ENCODE measurements around the gene GALK1.
"Not testable (repeated sequence)": the region's sequence is repeated elsewhere in the genome, so short reads cannot be mapped to it uniquely, and the experiment has no call there.

The GALK1 gene

DNA sequence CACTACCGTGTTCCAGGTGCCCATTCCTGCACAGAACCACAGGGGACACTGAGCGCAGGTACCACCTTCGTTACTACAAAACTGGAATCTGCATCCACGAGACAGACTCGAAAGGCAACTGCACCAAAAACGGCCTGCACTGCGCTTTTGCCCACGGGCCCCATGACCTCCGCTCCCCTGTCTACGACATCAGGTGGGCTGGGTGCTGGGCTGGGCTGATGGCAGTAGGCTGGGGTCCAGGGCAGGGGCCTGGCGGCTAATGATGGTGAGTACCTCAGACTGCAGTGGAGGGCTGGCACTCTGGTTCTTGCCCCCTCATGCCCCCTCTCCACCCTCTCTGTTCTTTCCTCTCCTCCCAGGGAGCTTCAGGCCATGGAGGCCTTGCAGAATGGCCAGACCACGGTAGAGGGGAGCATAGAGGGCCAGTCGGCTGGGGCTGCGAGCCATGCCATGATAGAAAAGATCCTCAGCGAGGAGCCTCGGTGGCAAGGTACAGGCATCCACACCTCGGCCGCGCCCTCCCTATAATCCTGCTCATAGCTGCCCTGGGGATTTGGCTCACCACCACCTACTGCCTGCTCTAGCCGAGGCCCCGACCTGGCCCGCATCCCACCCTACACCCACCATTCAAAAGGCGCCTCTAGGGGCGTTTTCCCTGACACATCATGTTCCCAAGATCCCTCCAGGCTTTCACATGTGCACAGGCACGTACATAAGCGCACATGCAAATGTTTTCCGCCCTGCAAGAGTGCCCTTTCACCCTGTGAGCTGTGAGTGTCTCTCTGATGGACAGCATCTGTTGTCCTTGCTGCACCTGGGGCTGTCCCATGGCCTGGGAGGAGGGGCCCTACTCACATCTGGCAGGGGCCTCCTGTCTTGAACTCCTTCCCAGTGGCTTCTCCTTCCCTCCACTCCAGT is 47.4 kb upstream of the GALK1 start:
- Histone ChIP-seq H3K79me2 (ENCODE audit: control insufficient read depth, low read length) (0 out of 2 replicates have a peak, but pooled peaks cover 3% of the 10 kb centered on the region), H3K27ac (ENCODE audit: low read depth, low read length) (no peak overlapping the region), H3F3A (ENCODE audit: control insufficient read depth, insufficient read depth) (no peaks in the 10 kb centered on the region), H3K4me1 (ENCODE audit: control insufficient read depth, low read length) (no peaks in the 10 kb centered on the region), H3K9me3 (ENCODE audit: control insufficient read depth, insufficient read depth, low read length) (no peaks in the 10 kb centered on the region), H3K36me3 (ENCODE audit: control insufficient read depth, low read length) (peaks cover 63% of the 10 kb centered on the region), H4K20me1 (ENCODE audit: control insufficient read depth, insufficient read depth, low read depth, low read length) (no peaks in the 10 kb centered on the region), H3K27me3 (ENCODE audit: control insufficient read depth, low read length) (no peaks in the 10 kb centered on the region), H3K9me2 (replicated peaks; ENCODE audit: control insufficient read depth, low read length) (no peaks in the 10 kb centered on the region), H3K4me2 (ENCODE audit: low read length) (no peak overlapping the region), H3K4me3 (ENCODE audit: low read length) (no peak overlapping the region)
- no peak for TF ChIP-seq EZH2phosphoT487 (IDR thresholded peaks at IDR 0.05; ENCODE audit: borderline replicate concordance, low read length)
- TF ChIP-seq, protein P1, sequence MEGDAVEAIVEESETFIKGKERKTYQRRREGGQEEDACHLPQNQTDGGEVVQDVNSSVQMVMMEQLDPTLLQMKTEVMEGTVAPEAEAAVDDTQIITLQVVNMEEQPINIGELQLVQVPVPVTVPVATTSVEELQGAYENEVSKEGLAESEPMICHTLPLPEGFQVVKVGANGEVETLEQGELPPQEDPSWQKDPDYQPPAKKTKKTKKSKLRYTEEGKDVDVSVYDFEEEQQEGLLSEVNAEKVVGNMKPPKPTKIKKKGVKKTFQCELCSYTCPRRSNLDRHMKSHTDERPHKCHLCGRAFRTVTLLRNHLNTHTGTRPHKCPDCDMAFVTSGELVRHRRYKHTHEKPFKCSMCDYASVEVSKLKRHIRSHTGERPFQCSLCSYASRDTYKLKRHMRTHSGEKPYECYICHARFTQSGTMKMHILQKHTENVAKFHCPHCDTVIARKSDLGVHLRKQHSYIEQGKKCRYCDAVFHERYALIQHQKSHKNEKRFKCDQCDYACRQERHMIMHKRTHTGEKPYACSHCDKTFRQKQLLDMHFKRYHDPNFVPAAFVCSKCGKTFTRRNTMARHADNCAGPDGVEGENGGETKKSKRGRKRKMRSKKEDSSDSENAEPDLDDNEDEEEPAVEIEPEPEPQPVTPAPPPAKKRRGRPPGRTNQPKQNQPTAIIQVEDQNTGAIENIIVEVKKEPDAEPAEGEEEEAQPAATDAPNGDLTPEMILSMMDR (IDR thresholded peaks at IDR 0.05; ENCODE audit: low read depth, low read length, poor library complexity, severe bottlenecking) = no peak

DNA sequence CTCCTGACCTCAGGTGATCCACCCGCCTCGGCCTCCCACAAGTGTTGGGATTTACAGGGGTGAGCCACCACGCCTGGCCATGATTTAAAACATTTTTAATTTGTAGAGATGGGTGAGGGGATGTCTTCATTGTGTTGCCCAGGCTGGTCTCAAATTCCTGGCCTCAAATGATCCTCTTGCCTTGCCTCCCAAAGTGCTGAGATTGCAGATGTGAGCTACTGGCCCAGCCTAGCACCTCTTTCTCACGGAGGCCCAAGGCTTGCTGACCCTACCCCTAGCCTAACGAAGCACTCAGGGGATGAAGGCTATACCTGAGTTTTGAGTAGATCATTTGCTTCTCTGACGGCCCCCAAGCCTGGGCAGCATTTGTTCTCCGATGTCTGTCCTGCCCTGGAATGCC is 46.2 kb upstream of the GALK1 start:
- H3K4me1 ChIP-seq (ENCODE audit: control insufficient read depth, low read length) = no peaks in the 10 kb centered on the region
- no peaks in the 10 kb centered on the region for H3K9me3 ChIP-seq (ENCODE audit: control insufficient read depth, insufficient read depth, low read length)
- peaks cover 51% of the 10 kb centered on the region for H3K36me3 ChIP-seq (ENCODE audit: control insufficient read depth, low read length)
- H4K20me1 ChIP-seq (ENCODE audit: control insufficient read depth, insufficient read depth, low read depth, low read length) = no peaks in the 10 kb centered on the region
- no peak overlapping the region for H3K4me3 ChIP-seq (ENCODE audit: low read length)
- no peak overlapping the region for H3K27ac ChIP-seq (ENCODE audit: low read depth, low read length)
- H3F3A ChIP-seq (ENCODE audit: control insufficient read depth, insufficient read depth) = no peaks in the 10 kb centered on the region
- peaks cover 7% of the 10 kb centered on the region; the same call in 1 of the 2 replicates for H3K79me2 ChIP-seq (ENCODE audit: control insufficient read depth, low read length)
- H3K27me3 ChIP-seq (ENCODE audit: control insufficient read depth, low read length) = no peaks in the 10 kb centered on the region
- TF ChIP-seq, protein P1 (IDR thresholded peaks at IDR 0.05; ENCODE audit: low read depth, low read length, poor library complexity, severe bottlenecking) = no peak
- no peak for TF ChIP-seq EZH2phosphoT487 (IDR thresholded peaks at IDR 0.05; ENCODE audit: borderline replicate concordance, low read length)
- no peaks in the 10 kb centered on the region for H3K9me2 ChIP-seq (replicated peaks; ENCODE audit: control insufficient read depth, low read length)
- H3K4me2 ChIP-seq (ENCODE audit: low read length) = no peak overlapping the region

DNA sequence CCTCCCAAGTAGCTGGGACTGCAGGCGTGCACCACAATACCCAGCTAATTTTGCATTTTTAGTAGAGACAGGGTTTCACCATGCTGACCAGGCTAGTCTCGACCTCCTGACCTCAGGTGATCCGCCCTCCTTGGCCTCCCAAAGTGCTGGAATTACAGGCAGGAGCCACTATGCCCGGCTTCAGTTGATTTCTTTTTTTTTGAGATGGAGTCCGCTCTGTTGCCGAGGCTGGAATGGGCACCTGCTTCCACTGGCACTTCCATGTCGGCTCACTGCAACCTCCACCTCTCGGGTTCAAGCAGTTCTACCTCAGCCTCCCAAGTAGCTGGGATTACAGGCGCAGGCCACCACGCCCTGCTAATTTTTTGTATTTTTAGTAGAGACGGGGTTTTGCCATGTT is 45.8 kb upstream of the GALK1 start:
- H3K4me3 ChIP-seq (ENCODE audit: low read length); H3K9me3 ChIP-seq (ENCODE audit: control insufficient read depth, insufficient read depth, low read length); H3K4me2 ChIP-seq (ENCODE audit: low read length); H3F3A ChIP-seq (ENCODE audit: control insufficient read depth, insufficient read depth); H3K79me2 ChIP-seq (ENCODE audit: control insufficient read depth, low read length); H3K27ac ChIP-seq (ENCODE audit: low read depth, low read length); H4K20me1 ChIP-seq (ENCODE audit: control insufficient read depth, insufficient read depth, low read depth, low read length); H3K27me3 ChIP-seq (ENCODE audit: control insufficient read depth, low read length); H3K9me2 ChIP-seq (replicated peaks; ENCODE audit: control insufficient read depth, low read length); H3K4me1 ChIP-seq (ENCODE audit: control insufficient read depth, low read length): not testable (repeated sequence)
- peaks cover 48% of the 10 kb centered on the region for H3K36me3 ChIP-seq (ENCODE audit: control insufficient read depth, low read length)

DNA sequence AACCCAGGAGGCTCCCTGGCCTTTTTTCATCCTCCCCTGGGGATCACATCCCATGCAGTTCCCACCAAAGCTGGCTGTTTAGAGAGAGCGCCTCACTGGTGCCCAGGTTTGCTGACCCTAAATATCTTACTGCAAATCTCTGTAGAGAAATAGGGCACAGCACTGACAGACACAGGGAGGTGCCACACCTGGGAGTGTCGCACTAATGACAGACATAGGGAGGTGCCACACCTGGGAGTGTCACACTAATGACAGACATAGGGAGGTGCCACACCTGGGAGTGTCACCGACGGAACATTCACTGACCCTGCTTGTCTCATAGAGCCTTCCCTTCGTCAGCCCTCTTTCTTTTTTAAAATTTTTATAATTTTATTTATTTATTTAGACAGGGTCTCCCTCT is 45.2 kb upstream of the GALK1 start:
- Histone ChIP-seq H4K20me1 (ENCODE audit: control insufficient read depth, insufficient read depth, low read depth, low read length) (no peaks in the 10 kb centered on the region), H3K27me3 (ENCODE audit: control insufficient read depth, low read length) (no peaks in the 10 kb centered on the region), H3K4me3 (ENCODE audit: low read length) (no peak overlapping the region), H3K4me1 (ENCODE audit: control insufficient read depth, low read length) (no peaks in the 10 kb centered on the region), H3K9me3 (ENCODE audit: control insufficient read depth, insufficient read depth, low read length) (no peaks in the 10 kb centered on the region), H3K4me2 (ENCODE audit: low read length) (no peak overlapping the region), H3K27ac (ENCODE audit: low read depth, low read length) (no peak overlapping the region), H3F3A (ENCODE audit: control insufficient read depth, insufficient read depth) (no peaks in the 10 kb centered on the region), H3K36me3 (ENCODE audit: control insufficient read depth, low read length) (peaks cover 48% of the 10 kb centered on the region), H3K79me2 (ENCODE audit: control insufficient read depth, low read length) (peaks cover 7% of the 10 kb centered on the region; the same call in 1 of the 2 replicates), H3K9me2 (replicated peaks; ENCODE audit: control insufficient read depth, low read length) (no peaks in the 10 kb centered on the region)
- no peak for TF ChIP-seq EZH2phosphoT487 (IDR thresholded peaks at IDR 0.05; ENCODE audit: borderline replicate concordance, low read length)
- TF ChIP-seq, protein P1 (IDR thresholded peaks at IDR 0.05; ENCODE audit: low read depth, low read length, poor library complexity, severe bottlenecking) = no peak

Measured in DOHH2 (cell line).